ENCODE data around the gene ZNF438.

DNA sequence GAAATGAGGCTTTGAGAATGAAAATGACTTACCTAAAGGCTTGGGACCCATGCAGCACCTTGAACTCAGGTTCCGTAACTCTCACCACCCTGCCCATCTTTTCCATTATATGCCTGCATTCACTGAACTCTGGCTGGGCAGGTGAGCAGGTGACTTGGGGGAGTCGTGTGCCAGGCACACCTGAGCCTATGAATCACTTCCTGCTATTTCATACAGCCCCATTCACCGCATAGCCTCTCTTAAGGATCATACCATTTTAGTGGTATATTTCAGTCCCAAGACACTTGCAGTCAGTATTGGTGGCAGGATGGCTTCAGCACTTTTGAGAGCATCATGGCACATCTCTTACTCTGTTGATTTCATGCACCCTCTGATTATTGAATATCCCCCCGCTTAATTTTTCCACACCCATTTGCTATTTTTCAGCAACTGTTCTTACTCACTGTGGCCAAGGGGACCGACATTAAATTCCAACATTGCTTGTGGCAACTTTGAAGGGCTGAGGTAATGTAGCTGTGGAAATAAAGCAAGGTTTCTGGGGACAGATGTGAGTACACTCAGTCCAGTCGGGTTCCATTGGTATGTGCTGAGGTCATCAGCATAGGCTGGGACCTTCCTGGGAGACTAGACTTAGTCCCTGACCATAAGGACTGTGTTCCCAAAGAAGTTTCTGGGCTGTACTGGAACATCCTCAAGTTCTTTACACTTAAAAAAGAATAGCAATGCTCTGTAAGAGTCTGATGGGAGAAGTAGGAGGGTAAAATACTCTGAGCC is 39.8 kb upstream of the ZNF438 start:
- no peak for TF ChIP-seq TAF1 (IDR thresholded peaks at IDR 0.05; ENCODE audit: borderline replicate concordance, insufficient read depth, low read length)
- TF ChIP-seq POLR2AphosphoS5 (IDR thresholded peaks at IDR 0.05; ENCODE audit: low read depth, low read length) = no peak
- TF ChIP-seq, protein P1, sequence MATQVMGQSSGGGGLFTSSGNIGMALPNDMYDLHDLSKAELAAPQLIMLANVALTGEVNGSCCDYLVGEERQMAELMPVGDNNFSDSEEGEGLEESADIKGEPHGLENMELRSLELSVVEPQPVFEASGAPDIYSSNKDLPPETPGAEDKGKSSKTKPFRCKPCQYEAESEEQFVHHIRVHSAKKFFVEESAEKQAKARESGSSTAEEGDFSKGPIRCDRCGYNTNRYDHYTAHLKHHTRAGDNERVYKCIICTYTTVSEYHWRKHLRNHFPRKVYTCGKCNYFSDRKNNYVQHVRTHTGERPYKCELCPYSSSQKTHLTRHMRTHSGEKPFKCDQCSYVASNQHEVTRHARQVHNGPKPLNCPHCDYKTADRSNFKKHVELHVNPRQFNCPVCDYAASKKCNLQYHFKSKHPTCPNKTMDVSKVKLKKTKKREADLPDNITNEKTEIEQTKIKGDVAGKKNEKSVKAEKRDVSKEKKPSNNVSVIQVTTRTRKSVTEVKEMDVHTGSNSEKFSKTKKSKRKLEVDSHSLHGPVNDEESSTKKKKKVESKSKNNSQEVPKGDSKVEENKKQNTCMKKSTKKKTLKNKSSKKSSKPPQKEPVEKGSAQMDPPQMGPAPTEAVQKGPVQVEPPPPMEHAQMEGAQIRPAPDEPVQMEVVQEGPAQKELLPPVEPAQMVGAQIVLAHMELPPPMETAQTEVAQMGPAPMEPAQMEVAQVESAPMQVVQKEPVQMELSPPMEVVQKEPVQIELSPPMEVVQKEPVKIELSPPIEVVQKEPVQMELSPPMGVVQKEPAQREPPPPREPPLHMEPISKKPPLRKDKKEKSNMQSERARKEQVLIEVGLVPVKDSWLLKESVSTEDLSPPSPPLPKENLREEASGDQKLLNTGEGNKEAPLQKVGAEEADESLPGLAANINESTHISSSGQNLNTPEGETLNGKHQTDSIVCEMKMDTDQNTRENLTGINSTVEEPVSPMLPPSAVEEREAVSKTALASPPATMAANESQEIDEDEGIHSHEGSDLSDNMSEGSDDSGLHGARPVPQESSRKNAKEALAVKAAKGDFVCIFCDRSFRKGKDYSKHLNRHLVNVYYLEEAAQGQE (IDR thresholded peaks at IDR 0.05; ENCODE audit: insufficient read depth in 1 of 2, low read depth in 2 of 2, low read length in 2 of 2) = no peak
